CMK (cell line): ENCODE results near the gene CREBZF.
"Not testable (repeated sequence)": the region's sequence is repeated elsewhere in the genome, so short reads cannot be mapped to it uniquely, and the experiment has no call there.

ENCODE experiments used
- DNase-seq: peaks from one replicate; pipeline ENCODE4 v3.0.0-alpha.2; 2010; ENCODE audit warnings: low read depth

The CREBZF gene

GRCh38 chr11:85670949-85671663 lies 6.2 kb upstream of the CREBZF start:
- not testable (repeated sequence) for DNase-seq

DNA sequence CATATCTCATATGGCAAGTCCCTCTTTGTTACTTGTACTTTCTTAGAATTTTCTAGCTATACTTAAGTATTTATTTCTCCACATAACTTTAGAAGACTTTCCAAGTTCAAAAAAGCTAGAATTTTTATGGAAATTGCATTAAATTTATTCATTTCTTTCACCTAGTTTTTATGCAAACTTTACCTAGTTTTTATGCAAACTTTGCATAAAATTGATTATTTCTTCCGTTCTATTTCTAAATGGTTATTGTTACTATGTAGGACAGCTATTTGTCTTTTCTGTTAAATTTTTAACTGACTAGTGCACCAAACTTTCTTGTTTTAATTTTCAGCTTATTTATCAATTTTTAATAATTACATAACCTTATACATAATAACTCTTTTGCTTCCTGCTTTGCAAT lies 3.2 kb upstream of the CREBZF start:
- no peak for DNase-seq

- DNase-seq = no peak
These were observed 1.8 kb upstream of the CREBZF start for GRCh38 chr11:85666687-85667086.

DNA sequence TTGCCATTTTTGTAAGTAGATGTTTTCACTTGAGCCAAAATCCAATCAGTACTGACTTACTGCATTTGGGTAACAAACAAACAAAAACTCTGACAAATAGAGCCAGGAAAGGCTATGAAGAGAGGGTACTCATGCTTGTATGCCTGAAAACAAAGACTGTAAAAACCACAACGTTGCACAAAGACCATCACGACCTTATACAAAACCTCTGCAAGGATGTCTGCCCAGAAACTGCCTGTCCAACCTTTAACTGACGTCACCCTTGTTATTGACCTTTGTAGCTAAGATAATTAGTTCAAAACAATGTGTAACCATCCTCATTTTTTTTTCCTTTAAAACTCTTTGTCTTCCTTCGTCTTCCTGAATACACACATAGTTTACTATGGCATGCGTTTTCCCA lies 804 bp upstream of the CREBZF start:
- no peak for DNase-seq

GRCh38 chr11:85663753-85664614 lies 945 bp downstream of the CREBZF start:
- peak; percentile 42 for DNase-seq

GRCh38 chr11:85663080-85663752 lies 1.7 kb downstream of the CREBZF start:
- DNase-seq = no peak

DNA sequence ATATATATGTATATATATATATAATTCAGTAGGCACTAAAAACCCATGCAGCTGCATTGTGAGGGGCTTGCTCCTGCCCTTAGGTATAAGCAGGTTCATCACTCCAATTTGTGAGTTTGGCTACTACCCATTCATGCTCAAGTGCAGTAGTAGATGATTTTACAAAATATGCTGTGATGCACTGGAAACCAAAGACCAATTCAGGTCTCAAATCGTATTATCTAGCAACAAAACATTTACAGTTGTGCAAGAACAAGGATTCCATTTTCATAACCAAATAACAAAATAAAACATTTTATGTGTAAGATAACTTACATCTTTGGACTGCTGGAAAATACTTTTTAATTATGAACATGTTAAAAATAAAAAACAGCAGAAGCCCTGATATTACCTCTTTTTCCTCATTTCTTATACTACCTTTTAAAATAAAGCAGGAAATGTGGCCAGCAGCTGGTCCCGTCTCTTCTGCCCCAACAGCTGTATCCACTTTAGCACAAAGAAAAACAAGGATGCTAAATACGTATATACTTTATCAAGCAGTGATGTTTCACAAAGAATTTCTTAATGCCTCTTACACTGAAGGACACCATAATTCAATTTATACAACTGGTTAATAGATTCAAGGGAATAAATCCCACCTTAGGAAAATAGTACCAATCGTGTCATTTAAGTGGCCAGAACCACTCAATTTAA lies 2.8 kb downstream of the CREBZF start:
- DNase-seq = no peak

DNA sequence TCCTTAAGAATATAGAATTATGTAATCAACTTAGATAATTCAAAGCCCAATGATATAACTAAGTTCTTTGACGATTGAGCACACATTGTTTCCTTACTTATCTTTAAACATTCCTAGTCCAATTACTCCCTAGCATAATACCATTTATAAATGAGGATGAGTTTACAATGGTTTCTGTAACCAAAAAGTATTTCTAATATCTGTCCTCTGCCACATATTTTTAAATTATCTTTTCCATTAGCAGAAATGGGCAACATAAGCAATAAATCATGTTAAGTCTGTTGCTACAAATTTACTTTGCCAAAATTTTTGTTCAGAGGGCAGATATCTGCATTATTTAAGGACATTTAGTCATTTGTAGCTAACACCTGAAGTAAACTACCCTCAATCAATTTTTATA lies 6.7 kb downstream of the CREBZF start:
- DNase-seq = no peak

DNA sequence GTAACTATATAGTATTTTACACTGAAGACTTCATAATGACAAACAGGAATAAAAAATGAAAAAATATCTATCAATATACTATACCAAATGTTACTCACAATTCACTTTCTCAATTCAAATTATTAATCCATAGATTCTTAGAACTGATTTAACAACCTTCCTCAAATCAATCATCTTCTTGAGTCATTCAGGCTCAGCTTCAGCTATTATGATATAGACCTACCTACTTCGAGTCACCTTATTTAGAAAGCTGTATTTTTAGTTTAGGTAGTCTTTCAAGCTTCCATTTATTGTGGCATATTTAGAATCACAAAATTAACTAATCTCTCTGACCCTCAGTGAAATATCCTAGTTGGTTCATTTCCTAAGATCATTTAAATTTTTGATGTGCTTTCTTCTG lies 8.2 kb downstream of the CREBZF start:
- DNase-seq = no peak

GRCh38 chr11:85654343-85654742 lies 10.6 kb downstream of the CREBZF start:
- not testable (repeated sequence) for DNase-seq

DNA sequence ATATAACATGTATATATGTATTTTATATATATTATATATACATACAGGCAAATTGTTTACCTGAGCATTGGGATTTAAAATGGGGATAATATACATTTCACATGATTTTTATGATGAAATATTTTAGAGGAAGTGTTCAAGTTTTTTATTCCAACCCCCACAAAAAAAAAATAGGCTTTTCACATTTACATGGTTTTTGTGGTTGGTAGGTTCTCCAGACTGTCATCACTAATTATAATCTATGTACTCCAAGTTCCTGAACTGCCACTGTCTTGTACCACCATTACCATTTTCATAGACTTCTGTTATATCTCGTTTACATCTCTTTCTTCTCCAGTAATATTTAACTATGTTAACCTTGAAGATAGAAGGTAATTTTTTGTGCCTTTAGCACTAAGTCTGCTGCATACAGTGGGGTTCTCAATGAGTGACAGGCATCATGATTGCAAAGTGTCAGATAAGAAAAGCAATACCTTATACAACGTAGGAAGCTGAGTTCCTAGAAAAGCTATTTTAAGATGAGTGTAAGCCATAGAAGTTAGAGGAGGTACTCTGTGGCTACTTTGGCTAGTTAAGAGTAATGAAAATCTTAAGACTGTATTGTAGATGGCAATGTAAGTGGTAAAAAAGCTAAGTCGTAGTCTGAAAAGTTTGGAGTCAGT lies 12.0 kb downstream of the CREBZF start:
- DNase-seq = no peak

- DNase-seq = no peak
These were observed 13.8 kb downstream of the CREBZF start for GRCh38 chr11:85651118-85651517.

DNA sequence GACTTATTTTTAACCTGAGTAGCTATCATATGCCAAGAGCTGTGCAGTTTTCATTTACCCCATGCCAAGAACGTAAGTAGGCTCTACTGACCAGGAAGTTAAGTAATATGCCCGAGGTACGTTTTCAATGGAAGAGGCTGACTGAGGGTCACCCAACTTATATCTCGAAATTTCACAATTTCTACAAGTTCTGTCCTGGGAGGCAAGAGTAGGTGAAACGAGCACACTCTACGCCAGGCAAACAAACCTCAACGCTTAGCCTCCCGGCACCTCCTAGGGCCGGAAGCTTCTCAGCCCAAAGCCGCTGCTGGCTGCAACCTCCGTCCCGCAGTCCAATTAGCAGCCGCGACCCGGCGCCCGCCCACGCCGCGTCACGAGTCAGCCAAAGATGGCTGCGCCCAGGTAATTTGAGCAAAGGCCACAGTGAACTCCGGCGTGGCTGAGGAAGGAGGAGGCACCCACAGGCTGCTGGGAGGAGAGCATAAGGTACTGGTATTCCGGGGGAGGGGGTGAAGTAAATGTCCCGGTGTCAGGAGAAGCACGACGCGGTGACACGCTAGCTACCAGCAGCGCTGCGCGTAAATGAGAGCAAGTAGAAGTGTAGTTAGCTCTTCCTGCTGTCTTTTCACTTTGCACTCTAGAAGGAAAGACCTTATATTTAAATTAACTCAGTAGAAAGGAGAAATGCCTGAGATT lies 17.2 kb downstream of the CREBZF start, which contains the start of gene TMEM126A:
TSS of gene TMEM126A (plus strand) at position 364 of the 696 bp plus-strand sequence. CDS start 2,289 bp downstream, outside the sequence.
- peak; percentile 45 for DNase-seq

- DNase-seq = no peak
These were observed 17.9 kb downstream of the CREBZF start for GRCh38 chr11:85647078-85647477.

DNA sequence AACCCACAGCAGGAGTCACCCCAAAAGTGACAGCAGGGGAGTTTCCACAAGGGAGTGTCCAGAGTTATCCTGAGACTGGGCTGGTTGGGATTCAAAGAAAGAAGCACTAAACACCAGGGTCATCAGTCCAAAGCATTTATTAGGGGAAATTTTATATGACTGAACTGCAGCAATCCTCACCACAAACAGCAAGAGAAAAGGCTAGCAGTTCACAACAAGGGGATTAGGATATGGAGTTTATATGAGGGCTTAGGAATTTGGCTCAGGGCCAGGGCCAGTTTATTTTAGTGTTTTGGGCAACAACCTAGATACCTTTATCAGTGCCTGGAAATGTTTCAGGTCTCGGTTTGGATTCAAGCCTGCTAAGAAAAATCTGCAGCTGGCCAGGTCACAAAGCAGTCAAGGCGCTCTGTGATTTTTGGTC lies 21.7 kb downstream of the CREBZF start:
- no peak for DNase-seq

DNA sequence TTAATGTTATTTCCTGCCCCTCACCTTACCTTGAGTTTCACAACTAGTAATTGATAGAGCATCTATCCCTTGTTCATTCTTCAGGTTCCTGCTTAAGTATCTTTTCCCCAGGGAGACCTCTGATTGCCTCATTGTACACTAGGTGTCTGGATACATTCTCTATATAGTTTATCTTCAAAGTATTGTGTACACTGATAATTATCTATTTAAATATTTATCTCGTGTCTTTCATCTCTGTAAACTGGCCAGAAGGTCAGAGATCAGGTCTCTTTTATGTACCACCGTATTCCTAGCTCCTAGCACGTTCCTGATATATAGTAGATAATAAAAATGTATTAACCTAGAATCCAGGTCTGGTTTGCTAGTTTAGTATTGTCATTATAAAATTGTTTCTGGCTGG lies 30.2 kb downstream of the CREBZF start:
- DNase-seq = no peak

DNA sequence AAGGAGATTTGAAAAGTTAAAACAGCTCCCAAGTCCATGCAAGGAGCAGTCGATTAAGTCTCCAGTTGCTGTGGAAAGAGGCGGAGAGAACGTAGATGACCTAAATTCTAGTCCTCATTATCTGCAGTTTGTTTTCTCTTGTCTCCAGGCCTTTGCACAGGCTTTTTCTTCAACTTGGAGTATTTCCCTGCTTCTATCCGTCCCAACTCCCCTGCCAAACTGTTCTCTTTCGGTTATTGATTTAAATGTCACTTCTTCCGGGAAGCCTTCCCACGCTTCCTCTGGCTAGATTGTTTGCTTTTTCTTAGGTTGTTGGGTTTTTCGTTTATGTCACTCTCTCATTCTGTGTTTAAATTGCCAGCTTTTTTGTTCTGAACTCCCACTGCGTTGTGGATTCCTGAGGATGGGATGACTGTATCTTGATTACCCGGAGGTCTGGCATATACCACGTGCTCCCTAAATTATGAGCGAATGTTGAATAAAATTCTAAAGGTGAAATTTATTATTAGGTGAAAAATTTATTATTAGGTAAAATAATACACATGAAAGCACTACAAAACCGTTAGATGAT lies 36.1 kb downstream of the CREBZF start:
- DNase-seq = no peak

- peak; percentile 83 for DNase-seq
These were observed 36.7 kb downstream of the CREBZF start, which contains the start of gene TMEM126B for GRCh38 chr11:85627998-85628770. Gene TMEM126B, plus strand, starts transcription at chr11:85628593. Its CDS starts 15 bp downstream, at chr11:85628608.

DNA sequence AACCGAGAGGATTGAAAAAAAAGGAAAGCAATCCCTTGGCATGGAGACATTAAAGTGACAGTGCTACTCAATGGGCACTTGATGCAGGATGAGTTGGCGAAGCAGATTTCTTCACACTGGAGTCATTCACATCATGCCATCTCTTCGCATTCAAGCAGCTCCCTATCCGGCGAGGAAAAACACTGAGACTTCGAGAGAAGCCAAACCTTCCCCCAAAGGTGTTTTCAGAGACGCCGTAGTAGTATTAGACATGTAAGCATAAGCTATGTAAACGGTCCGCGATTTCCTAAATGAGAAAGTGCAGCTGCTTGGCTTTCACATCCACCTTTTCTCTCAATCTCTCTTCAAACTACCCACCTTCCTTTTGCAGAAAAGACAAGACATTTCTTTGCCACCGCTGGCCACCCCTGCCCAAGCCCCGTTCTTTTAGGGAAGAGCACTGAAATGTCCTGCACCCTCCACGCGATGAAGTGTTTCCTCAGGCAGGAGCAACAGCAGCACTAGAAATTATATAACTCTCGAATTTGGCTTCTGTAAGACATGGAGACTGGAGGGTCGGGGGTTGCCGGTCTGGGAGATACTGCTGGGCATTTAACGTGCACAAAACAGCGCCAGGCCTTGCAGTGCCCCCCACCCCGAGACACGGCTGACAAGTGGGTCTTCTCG lies 37.5 kb downstream of the CREBZF start, which contains the start of gene DLG2:
TSS of gene DLG2 (minus strand) at position 13 of the 666 bp plus-strand sequence.
- DNase-seq = no peak
